Chondrocyte (in vitro differentiated cells): ENCODE data around the gene KIF21A. TPM values are rescaled to one million over a fixed set of nuclear protein-coding genes. Genes with fewer than 3 reads are reported as not detected.

Experiments
- DNase-seq: peaks from one replicate; pipeline ENCODE4 v3.0.0; 2021; ENCODE audit warnings: mixed read lengths, low spot score
- H3K27ac Mint-ChIP-seq: one replicate; pipeline ENCODE4 v1.8.0; 2021; ENCODE audit warnings: mild to moderate bottlenecking, moderate library complexity, mixed read lengths; ENCODE audit not compliant: unreplicated experiment
- H3K27me3 Mint-ChIP-seq: 2 replicates; pipeline ENCODE4 v1.8.0; 2021; ENCODE audit warnings: low read depth, mixed read lengths
- H3K36me3 Mint-ChIP-seq: 2 replicates; pipeline ENCODE4 v1.8.0; 2021; ENCODE audit warnings: low read depth, mixed read lengths
- H3K4me1 Mint-ChIP-seq: 2 replicates; pipeline ENCODE4 v1.8.0; 2021; ENCODE audit warnings: low read depth, mild to moderate bottlenecking, mixed read lengths
- H3K4me3 Mint-ChIP-seq: one replicate; pipeline ENCODE4 v1.8.0; 2021; ENCODE audit warnings: mild to moderate bottlenecking, moderate library complexity, mixed read lengths; ENCODE audit not compliant: unreplicated experiment
- H3K9me3 Mint-ChIP-seq: 2 replicates; pipeline ENCODE4 v1.8.0; 2021; ENCODE audit warnings: low read depth, mixed read lengths
- CTCF ChIP-seq: fragments of 200-600 bp; sonication (generic); IDR thresholded peaks from 2 replicates; pipeline ENCODE4 v1.5.0; 2021; ENCODE audit warnings: antibody characterized with exemption, mild to moderate bottlenecking, moderate library complexity
- total RNA-seq: library from RNA; stranded (reverse); gene quantifications from 3 replicates; pipeline ENCODE4 v1.2.1, GENCODE V29; 2021

Gene KIF21A
- total RNA-seq, 1 donor from 2014 or later, result 9.4 TPM

- no peak overlapping the region for H3K4me3 Mint-ChIP-seq
- no peak overlapping the region for H3K27ac Mint-ChIP-seq
- H3K4me1 Mint-ChIP-seq, result no peaks in the 10 kb centered on the region
- no peak for DNase-seq
- H3K36me3 Mint-ChIP-seq, result no peaks in the 10 kb centered on the region
- H3K27me3 Mint-ChIP-seq, result peaks cover 8% of the 10 kb centered on the region
- no peak for TF ChIP-seq CTCF
- no peaks in the 10 kb centered on the region for H3K9me3 Mint-ChIP-seq
Measured at GRCh38 chr12:39277416-39277815, 165.5 kb downstream of the KIF21A start.

- no peak for DNase-seq
- peaks cover 14% of the 10 kb centered on the region for H3K27me3 Mint-ChIP-seq
- no peaks in the 10 kb centered on the region for H3K9me3 Mint-ChIP-seq
- H3K36me3 Mint-ChIP-seq, result no peaks in the 10 kb centered on the region
- TF ChIP-seq CTCF, result no peak
- no peaks in the 10 kb centered on the region for H3K4me1 Mint-ChIP-seq
- H3K4me3 Mint-ChIP-seq, result no peak overlapping the region
- H3K27ac Mint-ChIP-seq, result no peak overlapping the region
Measured at GRCh38 chr12:39275846-39276245, 167.1 kb downstream of the KIF21A start.

GRCh38 chr12:39272871-39273655 is 169.9 kb downstream of the KIF21A start:
- Mint-ChIP-seq H3K4me3 (no peak overlapping the region), H3K9me3 (no peaks in the 10 kb centered on the region), H3K4me1 (no peaks in the 10 kb centered on the region), H3K36me3 (no peaks in the 10 kb centered on the region), H3K27me3 (peaks cover 18% of the 10 kb centered on the region), H3K27ac (no peak overlapping the region)
- TF ChIP-seq CTCF, result peak; percentile 87
- DNase-seq, result no peak

GRCh38 chr12:39269492-39269891 is 173.4 kb downstream of the KIF21A start:
- Mint-ChIP-seq H3K27ac (no peak overlapping the region), H3K9me3 (no peaks in the 10 kb centered on the region), H3K4me1 (no peaks in the 10 kb centered on the region), H3K4me3 (no peak overlapping the region), H3K27me3 (peaks cover 15% of the 10 kb centered on the region), H3K36me3 (no peaks in the 10 kb centered on the region)
- no peak for TF ChIP-seq CTCF
- DNase-seq, result no peak

GRCh38 chr12:39267886-39268285 is 175.0 kb downstream of the KIF21A start:
- no peak for DNase-seq
- no peak for TF ChIP-seq CTCF
- H3K4me3 Mint-ChIP-seq, result no peak overlapping the region
- no peak overlapping the region for H3K27ac Mint-ChIP-seq
- no peaks in the 10 kb centered on the region for H3K4me1 Mint-ChIP-seq
- H3K27me3 Mint-ChIP-seq, result peaks cover 11% of the 10 kb centered on the region
- H3K9me3 Mint-ChIP-seq, result peaks cover 7% of the 10 kb centered on the region
- H3K36me3 Mint-ChIP-seq, result peaks cover 2% of the 10 kb centered on the region
